GM19455 (cell line): Measurements from ENCODE around the gene FRMD8.
"Not testable (repeated sequence)": the region's sequence is repeated elsewhere in the genome, so short reads cannot be mapped to it uniquely, and the experiment has no call there.

Experiments
- ATAC-seq: cut with Tn5 transposase; IDR thresholded peaks from one replicate; pipeline ENCODE4 v1.9.1; 2021; ENCODE audit not compliant: unreplicated experiment

The FRMD8 gene

GRCh38 chr11:65452259-65452658 is 65.8 kb downstream of the FRMD8 start:
- ATAC-seq: not testable (repeated sequence)

GRCh38 chr11:65452806-65453490 is 66.5 kb downstream of the FRMD8 start:
- ATAC-seq: no peak

- ATAC-seq: no peak
Observed at GRCh38 chr11:65454311-65454695, 67.9 kb downstream of the FRMD8 start.

- peak; percentile 86 for ATAC-seq
Observed at GRCh38 chr11:65454696-65455456, 68.4 kb downstream of the FRMD8 start.

- no peak for ATAC-seq
Observed at GRCh38 chr11:65456418-65456817, 70.0 kb downstream of the FRMD8 start.

- no peak for ATAC-seq
Observed at GRCh38 chr11:65459552-65459951, 73.1 kb downstream of the FRMD8 start.
